ENCODE results near the gene MYRF. TPM values are rescaled to one million over a fixed set of nuclear protein-coding genes. Genes with fewer than 3 reads are reported as not detected.
A peak's percentile ranks its signal among the peaks of the same experiment; 100 is the strongest.

Gene MYRF
- total RNA-seq, 1 donor from 2014 or later = not detected

DNA sequence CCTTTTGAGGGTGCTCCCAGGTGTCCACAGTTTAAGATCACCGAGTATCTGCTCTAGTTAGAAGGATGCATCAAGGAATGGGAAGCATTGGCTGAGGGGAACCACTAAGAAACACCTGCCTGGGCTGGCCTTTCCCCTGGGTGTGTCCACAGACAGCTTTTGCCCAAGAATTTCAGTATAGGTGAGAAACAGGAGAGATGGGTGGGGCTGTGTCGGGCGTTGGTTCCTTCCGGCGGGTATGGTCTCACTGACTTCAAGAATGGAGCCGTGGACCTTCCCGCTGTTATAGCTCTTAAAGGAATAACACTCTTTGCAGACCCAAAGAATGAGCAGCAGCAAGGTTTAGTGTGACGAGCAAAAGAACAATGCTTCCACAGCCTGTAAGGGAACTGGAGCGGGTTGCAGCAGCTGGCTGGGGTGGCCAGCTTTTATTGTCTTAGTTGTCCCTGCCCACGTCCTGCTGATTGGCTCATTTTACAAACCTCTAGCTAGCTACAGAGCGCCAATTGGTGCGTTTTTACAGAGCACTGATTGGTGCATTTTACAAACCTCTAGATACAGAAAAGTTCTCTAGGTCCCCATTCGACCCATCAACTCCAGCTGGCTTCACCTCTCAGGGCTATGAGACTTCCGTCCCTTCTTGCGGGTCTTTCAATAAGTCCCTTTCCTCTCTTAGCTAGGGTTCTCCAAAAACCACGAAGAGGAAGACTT, 62.0 kb downstream of the MYRF start:
- Histone ChIP-seq H3K36me3 (ENCODE audit: control insufficient read depth in 3 of 3, insufficient read depth in 3 of 3, low read length in 3 of 3) (peaks cover 7 to 20% (median 7%) of the 10 kb centered on the region in 3 donors), H3K4me1 (ENCODE audit: control insufficient read depth in 3 of 3, insufficient read depth in 3 of 3, low read length in 3 of 3) (peaks cover 15 to 25% (median 16%) of the 10 kb centered on the region in 3 donors), H3K9me3 (ENCODE audit: control insufficient read depth in 3 of 3, low read length in 3 of 3) (no peaks in the 10 kb centered on the region), H3K4me3 (ENCODE audit: low read length in 3 of 3) (peak overlapping the region; percentile 84 to 96 (median 89)), H3K27me3 (ENCODE audit: control insufficient read depth in 3 of 3, insufficient read depth in 3 of 3, low read length in 3 of 3) (peaks cover 0 to 2% (median 0%) of the 10 kb centered on the region in 3 donors), H3K27ac (ENCODE audit: low read depth, low read length) (peak overlapping the region; percentile 91), H3K9ac (ENCODE audit: low read depth in 1 of 3, low read length in 3 of 3) (peak overlapping the region; percentile 59 to 93 (median 83))

GRCh38 chr11:61814958-61815789, 62.7 kb downstream of the MYRF start:
- Histone ChIP-seq H3K4me1 (ENCODE audit: control insufficient read depth in 3 of 3, insufficient read depth in 3 of 3, low read length in 3 of 3) (peaks cover 15 to 25% (median 16%) of the 10 kb centered on the region in 3 donors), H3K9me3 (ENCODE audit: control insufficient read depth in 3 of 3, low read length in 3 of 3) (no peaks in the 10 kb centered on the region), H3K36me3 (ENCODE audit: control insufficient read depth in 3 of 3, insufficient read depth in 3 of 3, low read length in 3 of 3) (peaks cover 5 to 16% (median 7%) of the 10 kb centered on the region in 3 donors), H3K9ac (ENCODE audit: low read depth in 1 of 3, low read length in 3 of 3) (peak overlapping the region; percentile 83 to 93 (median 88)), H3K4me3 (ENCODE audit: low read length in 3 of 3) (peak overlapping the region; percentile 84 to 96 (median 89)), H3K27ac (ENCODE audit: low read depth, low read length) (peak overlapping the region; percentile 91), H3K27me3 (ENCODE audit: control insufficient read depth in 3 of 3, insufficient read depth in 3 of 3, low read length in 3 of 3) (peaks cover 0 to 2% (median 0%) of the 10 kb centered on the region in 3 donors)

DNA sequence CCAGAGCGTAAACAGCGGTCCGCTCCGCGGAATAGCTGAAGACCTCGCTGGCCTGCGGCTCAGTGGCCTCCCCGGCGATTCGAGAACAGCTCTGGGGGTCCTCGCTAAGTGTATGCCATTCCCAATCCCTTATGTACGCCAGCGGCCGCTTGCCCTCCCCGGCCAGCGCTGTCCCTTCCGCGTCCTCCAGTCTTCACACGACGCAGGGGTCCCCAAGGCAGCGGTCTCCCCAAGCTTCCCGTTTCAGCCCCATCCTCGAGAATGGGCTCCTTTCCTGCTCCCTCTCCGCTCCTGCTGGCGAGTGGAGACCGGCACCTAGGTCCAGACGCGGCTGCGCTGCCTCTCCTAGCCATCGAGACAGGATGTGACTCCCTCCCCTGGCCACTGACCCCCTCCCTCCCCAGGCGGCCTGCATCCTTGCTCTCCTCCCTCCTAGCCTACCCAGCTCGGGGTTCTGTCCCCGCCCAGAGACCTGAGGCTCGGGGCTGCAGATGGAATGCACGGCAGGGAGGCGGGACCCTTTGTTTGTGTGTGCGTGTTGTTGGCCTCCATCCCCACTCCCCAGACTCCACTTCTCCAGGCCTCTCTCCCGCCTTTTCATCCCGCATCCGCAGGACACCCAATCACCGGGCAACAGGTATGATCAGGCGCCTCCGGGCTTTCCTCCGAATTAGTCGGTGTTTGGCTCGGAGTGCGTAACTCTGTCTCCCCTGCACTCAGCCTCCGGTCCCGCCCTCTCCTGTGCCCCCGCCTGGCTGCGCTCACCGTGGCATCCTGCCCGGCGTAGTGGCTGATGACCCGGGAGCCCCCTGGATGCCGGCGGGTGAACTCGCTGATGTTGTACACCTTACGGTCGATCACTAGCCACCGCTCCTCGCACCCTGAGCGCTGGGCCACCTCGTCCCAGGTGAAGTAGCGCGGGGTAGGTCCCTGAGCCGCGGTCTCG, 63.6 kb downstream of the MYRF start:
- Histone ChIP-seq H3K9ac (ENCODE audit: low read depth in 1 of 3, low read length in 3 of 3) (peak overlapping the region; percentile 83 to 93 (median 88)), H3K27ac (ENCODE audit: low read depth, low read length) (peak overlapping the region; percentile 91), H3K4me3 (ENCODE audit: low read length in 3 of 3) (peak overlapping the region; percentile 84 to 96 (median 89)), H3K27me3 (ENCODE audit: control insufficient read depth in 3 of 3, insufficient read depth in 3 of 3, low read length in 3 of 3) (peaks cover 0 to 2% (median 0%) of the 10 kb centered on the region in 3 donors), H3K36me3 (ENCODE audit: control insufficient read depth in 3 of 3, insufficient read depth in 3 of 3, low read length in 3 of 3) (peaks cover 5 to 9% (median 5%) of the 10 kb centered on the region in 3 donors), H3K9me3 (ENCODE audit: control insufficient read depth in 3 of 3, low read length in 3 of 3) (no peaks in the 10 kb centered on the region), H3K4me1 (ENCODE audit: control insufficient read depth in 3 of 3, insufficient read depth in 3 of 3, low read length in 3 of 3) (peaks cover 15 to 25% (median 18%) of the 10 kb centered on the region in 3 donors)

DNA sequence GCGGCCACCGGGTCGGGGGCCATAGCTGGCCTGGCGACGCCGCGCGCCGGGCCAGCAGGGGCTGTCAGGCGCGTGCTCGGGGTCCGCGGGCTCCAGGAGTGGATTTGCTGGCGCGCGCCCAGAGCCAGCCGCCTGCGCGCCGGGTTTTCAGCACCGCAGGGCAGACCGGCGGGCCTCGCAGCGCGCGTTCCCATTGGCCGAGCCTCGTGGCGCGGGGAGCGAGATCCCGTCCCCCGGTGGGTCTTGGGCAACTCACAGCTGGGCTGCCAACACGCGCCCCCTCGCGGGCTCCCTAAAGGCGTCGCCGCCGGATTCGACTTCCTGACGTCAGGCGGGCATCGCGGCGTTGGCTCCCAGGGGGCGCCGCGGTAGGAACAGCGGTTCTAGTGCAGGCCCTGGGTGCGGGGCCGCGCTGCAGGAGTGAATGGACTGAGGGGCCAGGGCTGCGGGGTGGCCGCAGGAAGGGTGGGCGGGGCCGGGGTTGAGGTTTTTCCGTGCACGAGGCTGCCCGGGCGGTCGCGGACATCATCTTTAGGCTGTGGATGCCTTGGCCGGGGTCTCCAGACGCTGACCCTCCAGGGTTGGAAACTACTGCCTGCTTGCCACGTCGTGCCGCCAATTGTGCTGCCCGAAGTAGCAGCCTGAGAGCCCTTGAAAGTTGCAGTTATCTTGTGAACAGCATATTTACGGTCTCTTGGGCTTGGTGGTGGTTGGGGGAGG, 64.5 kb downstream of the MYRF start, which contains the start of gene FADS1:
Gene FADS1, minus strand, starts transcription at position 268 of the 720 bp plus-strand sequence. Its CDS starts 74 bp downstream, at position 194.
- H3K9me3 ChIP-seq (ENCODE audit: control insufficient read depth in 3 of 3, low read length in 3 of 3) = no peaks in the 10 kb centered on the region
- peaks cover 0 to 2% (median 0%) of the 10 kb centered on the region in 3 donors for H3K27me3 ChIP-seq (ENCODE audit: control insufficient read depth in 3 of 3, insufficient read depth in 3 of 3, low read length in 3 of 3)
- H3K36me3 ChIP-seq (ENCODE audit: control insufficient read depth in 3 of 3, insufficient read depth in 3 of 3, low read length in 3 of 3) = peaks cover 4 to 7% (median 5%) of the 10 kb centered on the region in 3 donors
- H3K4me3 ChIP-seq (ENCODE audit: low read length in 3 of 3) = peak within 1 kb of the TSS; percentile 84 to 96 (median 89)
- peak within 1 kb of the TSS; percentile 83 to 93 (median 88) for H3K9ac ChIP-seq (ENCODE audit: low read depth in 1 of 3, low read length in 3 of 3)
- H3K4me1 ChIP-seq (ENCODE audit: control insufficient read depth in 3 of 3, insufficient read depth in 3 of 3, low read length in 3 of 3) = peaks cover 15 to 25% (median 18%) of the 10 kb centered on the region in 3 donors
- peak within 1 kb of the TSS; percentile 91 for H3K27ac ChIP-seq (ENCODE audit: low read depth, low read length)

DNA sequence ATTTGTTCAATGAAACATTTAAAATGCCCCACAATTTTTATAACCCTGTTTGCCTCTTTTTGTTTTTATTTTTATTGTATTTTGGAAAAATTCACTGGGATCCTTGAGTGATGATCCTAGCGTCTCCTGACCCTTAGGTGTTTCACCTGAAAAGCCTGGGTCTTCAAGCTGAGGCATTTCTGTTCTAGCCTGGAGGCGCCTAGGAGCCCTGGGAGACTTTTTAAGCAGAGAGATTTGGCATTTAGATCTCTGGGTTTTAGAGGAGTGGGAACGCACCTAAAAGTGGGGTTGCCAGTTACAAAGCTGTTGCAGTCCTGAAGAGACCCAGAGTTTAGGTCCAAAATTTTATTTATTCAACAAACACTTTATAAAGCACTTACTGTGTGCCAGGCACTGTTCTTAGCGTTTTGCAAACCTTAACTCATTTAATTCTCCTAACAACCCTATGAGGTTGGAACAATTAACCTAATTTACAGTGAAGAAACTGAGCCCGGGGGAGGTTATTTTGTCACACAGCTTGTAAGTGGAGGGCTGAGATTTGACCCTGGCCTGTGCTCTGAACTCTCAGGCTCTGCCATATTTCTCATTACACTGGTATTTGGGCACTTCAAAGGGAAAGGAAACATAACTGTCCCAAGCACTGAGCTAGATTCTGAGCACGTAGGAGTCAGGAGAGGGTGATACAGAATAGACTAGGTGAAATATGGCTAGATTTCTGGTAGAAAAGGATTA, 65.2 kb downstream of the MYRF start:
- Histone ChIP-seq H3K4me1 (ENCODE audit: control insufficient read depth in 3 of 3, insufficient read depth in 3 of 3, low read length in 3 of 3) (peaks cover 15 to 25% (median 18%) of the 10 kb centered on the region in 3 donors), H3K27ac (ENCODE audit: low read depth, low read length) (no peak overlapping the region), H3K9ac (ENCODE audit: low read depth in 1 of 3, low read length in 3 of 3) (peak overlapping the region in 1 of 3 donors; percentile 93), H3K9me3 (ENCODE audit: control insufficient read depth in 3 of 3, low read length in 3 of 3) (no peaks in the 10 kb centered on the region), H3K36me3 (ENCODE audit: control insufficient read depth in 3 of 3, insufficient read depth in 3 of 3, low read length in 3 of 3) (peaks cover 0 to 3% (median 0%) of the 10 kb centered on the region in 3 donors), H3K4me3 (ENCODE audit: low read length in 3 of 3) (peak overlapping the region in 2 of 3 donors; percentile 51 to 96), H3K27me3 (ENCODE audit: control insufficient read depth in 3 of 3, insufficient read depth in 3 of 3, low read length in 3 of 3) (peaks cover 0 to 2% (median 0%) of the 10 kb centered on the region in 3 donors)

DNA sequence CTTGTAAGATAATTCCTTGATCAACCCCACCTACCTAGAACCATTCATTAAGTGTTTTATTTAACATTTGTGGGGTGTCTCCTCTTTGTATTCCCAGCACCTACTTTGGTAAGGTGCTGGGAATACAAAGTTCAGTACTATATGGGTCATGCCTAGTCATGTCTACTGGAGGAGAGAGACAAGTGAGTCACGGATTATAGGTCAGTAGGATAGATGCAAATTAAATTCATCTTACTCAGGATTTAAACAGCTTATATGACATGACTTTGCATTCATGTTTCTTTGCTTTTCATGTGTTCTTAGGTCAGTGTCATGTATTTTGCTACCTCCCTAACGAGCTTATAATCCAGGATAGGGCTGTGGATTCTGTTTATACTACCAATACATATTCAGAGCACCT, 67.7 kb downstream of the MYRF start:
- H3K36me3 ChIP-seq (ENCODE audit: control insufficient read depth in 3 of 3, insufficient read depth in 3 of 3, low read length in 3 of 3) = no peaks in the 10 kb centered on the region
- H3K27ac ChIP-seq (ENCODE audit: low read depth, low read length) = no peak overlapping the region
- H3K27me3 ChIP-seq (ENCODE audit: control insufficient read depth in 3 of 3, insufficient read depth in 3 of 3, low read length in 3 of 3) = no peaks in the 10 kb centered on the region
- peaks cover 15 to 20% (median 15%) of the 10 kb centered on the region in 3 donors for H3K4me1 ChIP-seq (ENCODE audit: control insufficient read depth in 3 of 3, insufficient read depth in 3 of 3, low read length in 3 of 3)
- no peak overlapping the region for H3K9ac ChIP-seq (ENCODE audit: low read depth in 1 of 3, low read length in 3 of 3)
- no peaks in the 10 kb centered on the region for H3K9me3 ChIP-seq (ENCODE audit: control insufficient read depth in 3 of 3, low read length in 3 of 3)
- no peak overlapping the region for H3K4me3 ChIP-seq (ENCODE audit: low read length in 3 of 3)

DNA sequence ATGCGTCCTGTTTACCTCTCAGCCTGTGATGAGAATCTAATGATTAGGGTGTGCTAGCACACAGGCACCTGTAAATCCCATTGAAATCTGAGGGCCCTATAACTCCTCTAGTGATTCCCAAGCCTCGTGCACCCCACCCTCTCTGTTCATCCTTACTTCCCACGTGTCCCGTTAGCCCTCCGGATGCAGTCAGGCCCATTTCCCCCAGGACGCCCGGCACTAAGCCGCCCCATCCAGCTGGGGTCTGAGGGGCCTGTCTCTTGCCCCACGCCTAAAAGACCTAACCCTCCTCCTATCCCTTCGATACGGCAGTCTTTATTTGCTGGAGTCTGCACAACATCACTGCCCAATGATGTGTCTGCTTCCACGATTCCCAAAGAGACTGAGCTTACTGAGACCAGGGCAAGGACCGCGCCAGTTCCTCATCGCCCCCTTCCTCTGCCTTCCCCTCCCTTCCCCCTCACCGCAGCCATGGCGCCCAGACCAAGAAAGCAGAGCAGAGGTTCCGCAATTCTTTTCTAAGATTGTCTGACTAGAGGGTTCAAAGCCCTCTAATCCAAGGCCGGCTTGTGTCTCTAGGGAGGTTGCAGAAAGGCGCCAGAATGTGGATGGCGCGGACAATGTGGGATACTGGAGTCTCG, 74.6 kb downstream of the MYRF start:
- Histone ChIP-seq H3K4me1 (ENCODE audit: control insufficient read depth in 3 of 3, insufficient read depth in 3 of 3, low read length in 3 of 3) (peaks cover 10 to 30% (median 27%) of the 10 kb centered on the region in 3 donors), H3K4me3 (ENCODE audit: low read length in 3 of 3) (peak overlapping the region; percentile 35 to 79 (median 69)), H3K9ac (ENCODE audit: low read depth in 1 of 3, low read length in 3 of 3) (peak overlapping the region; percentile 53 to 69 (median 59))

More for the DNA sequence above, 74.6 kb downstream of the MYRF start:
- H3K36me3 ChIP-seq (ENCODE audit: control insufficient read depth in 3 of 3, insufficient read depth in 3 of 3, low read length in 3 of 3) = no peaks in the 10 kb centered on the region
- peak overlapping the region; percentile 76 for H3K27ac ChIP-seq (ENCODE audit: low read depth, low read length)
- H3K9me3 ChIP-seq (ENCODE audit: control insufficient read depth in 3 of 3, low read length in 3 of 3) = no peaks in the 10 kb centered on the region
- H3K27me3 ChIP-seq (ENCODE audit: control insufficient read depth in 3 of 3, insufficient read depth in 3 of 3, low read length in 3 of 3) = peaks cover 4 to 24% (median 16%) of the 10 kb centered on the region in 3 donors
